ENCODE measurements around the gene HMBS.

Gene HMBS

DNA sequence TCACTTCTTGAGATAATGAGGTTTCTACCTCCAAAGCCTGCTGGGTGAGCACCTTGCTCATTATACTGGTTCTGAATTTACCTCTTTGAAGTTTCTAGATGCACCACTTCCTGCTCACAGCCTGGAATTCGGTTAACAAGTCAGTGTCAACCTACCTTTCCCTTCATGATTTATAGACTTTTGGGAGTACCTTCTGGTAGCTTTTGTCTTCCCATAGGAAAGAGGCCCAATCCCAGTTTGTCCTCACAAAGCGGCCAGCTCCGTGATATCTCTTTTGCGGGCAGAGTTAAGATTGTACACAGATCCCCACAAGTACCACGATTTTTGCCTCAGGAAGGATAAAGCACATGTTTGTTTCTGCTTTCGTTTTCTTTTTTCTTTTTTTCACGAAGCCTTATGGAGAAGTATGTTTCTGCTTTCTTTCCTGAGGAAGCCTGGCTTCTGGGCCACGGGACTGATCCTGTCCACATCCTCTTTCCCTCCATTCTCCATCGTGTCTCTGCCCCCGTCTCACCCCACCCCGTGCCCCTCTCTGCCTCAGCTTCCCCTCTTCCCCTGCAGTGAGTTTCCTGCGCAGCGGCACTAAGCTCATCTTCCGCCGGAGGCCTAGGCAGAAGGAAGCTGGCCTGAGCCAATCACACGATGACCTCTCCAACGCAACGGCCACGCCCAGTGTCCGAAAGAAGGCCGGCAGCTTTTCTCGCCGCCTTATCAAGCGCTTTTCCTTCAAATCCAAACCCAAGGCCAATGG is 31.0 kb downstream of the HMBS start:
- TF ChIP-seq, protein P1, sequence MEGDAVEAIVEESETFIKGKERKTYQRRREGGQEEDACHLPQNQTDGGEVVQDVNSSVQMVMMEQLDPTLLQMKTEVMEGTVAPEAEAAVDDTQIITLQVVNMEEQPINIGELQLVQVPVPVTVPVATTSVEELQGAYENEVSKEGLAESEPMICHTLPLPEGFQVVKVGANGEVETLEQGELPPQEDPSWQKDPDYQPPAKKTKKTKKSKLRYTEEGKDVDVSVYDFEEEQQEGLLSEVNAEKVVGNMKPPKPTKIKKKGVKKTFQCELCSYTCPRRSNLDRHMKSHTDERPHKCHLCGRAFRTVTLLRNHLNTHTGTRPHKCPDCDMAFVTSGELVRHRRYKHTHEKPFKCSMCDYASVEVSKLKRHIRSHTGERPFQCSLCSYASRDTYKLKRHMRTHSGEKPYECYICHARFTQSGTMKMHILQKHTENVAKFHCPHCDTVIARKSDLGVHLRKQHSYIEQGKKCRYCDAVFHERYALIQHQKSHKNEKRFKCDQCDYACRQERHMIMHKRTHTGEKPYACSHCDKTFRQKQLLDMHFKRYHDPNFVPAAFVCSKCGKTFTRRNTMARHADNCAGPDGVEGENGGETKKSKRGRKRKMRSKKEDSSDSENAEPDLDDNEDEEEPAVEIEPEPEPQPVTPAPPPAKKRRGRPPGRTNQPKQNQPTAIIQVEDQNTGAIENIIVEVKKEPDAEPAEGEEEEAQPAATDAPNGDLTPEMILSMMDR (IDR thresholded peaks at IDR 0.05; ENCODE audit: low read depth, low read length), result no peak
- no peak for DNase-seq
- no peaks in the 10 kb centered on the region for H3K27me3 ChIP-seq
- no peaks in the 10 kb centered on the region for H3K4me1 ChIP-seq
- H3K36me3 ChIP-seq, result peaks cover 31% of the 10 kb centered on the region
- H3K9me3 ChIP-seq, result no peaks in the 10 kb centered on the region
- no peak overlapping the region for H3K4me3 ChIP-seq (ENCODE audit: low read depth, low read length)

DNA sequence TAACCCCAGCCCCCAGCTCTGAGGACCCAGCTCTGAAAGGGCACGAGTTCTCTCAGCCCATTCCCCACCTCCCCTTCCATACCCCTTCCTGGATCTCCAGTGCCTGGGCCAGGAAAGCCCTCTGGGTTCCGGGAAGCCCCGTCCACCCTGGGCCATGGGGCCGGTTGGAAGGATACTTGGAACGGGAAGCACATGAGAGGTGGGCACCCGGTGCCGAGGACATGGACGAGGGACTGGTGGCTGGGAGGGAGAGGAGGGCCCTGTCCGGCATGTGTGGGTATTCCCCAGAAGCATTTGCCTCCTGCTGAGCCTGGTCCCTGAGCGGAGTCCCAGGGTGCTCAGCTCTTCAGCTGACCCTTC is 31.5 kb downstream of the HMBS start:
- Histone ChIP-seq H3K9me3 (no peaks in the 10 kb centered on the region), H3K36me3 (peaks cover 25% of the 10 kb centered on the region), H3K4me1 (no peaks in the 10 kb centered on the region), H3K27me3 (no peaks in the 10 kb centered on the region), H3K4me3 (ENCODE audit: low read depth, low read length) (no peak overlapping the region)
- TF ChIP-seq, protein P1 (IDR thresholded peaks at IDR 0.05; ENCODE audit: low read depth, low read length), result no peak
- no peak for DNase-seq

DNA sequence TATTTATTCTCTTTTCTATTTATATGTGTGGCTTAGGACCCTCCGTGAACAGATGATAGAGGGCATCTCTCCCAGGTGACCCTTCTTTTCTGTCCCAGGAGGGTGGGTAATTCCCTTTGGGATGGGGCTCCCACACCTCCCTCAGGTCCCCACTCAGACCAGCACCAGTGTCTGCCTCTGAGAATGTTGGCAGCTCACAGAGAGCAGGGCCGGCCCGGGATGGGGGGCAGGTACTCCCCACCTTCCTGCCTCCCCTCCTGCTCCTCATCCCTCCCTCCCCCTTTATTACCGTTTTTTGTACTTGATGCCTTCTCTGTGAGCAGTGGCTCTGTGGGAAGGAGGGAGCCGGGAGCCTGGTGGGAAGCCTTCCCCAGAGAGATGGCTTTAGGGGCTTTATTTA is 31.9 kb downstream of the HMBS start:
- Histone ChIP-seq H3K36me3 (peaks cover 21% of the 10 kb centered on the region), H3K9me3 (no peaks in the 10 kb centered on the region), H3K4me1 (no peaks in the 10 kb centered on the region), H3K4me3 (ENCODE audit: low read depth, low read length) (no peak overlapping the region), H3K27me3 (no peaks in the 10 kb centered on the region)
- TF ChIP-seq, protein P1 (IDR thresholded peaks at IDR 0.05; ENCODE audit: low read depth, low read length), result no peak
- no peak for DNase-seq

DNA sequence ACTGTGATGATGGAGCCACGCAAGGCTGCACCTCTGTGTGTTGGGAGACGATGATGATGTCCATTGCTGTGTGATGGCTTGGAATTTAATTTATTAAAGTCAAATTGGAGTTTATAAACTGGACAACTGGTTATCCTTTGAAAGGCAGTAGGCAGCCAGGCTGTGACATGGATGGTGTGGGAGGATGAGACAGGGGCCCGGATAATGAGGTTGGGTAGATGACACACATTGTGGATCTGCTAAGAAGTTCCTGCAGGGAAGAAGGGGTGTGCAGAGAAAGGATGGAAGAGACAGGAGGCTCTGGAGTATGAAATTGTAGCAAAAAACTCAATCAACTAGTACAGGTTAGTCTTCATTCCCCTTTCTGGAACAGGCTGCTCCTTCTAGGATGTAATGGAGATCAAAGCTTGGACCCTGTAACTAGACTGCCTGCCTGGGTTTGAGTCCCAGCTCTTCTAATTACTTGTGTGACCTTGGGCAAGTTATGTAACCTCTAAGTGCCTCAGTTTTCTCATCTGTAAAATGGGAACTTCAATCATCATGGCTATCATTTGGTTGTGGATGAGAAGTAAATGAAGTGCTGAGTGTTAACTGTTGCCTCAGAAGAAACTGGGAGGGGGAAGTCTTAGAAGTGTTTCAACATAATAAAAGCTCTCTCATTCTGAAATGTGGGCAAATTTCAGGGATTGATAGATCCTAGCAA is 32.5 kb downstream of the HMBS start:
- no peaks in the 10 kb centered on the region for H3K4me1 ChIP-seq
- H3K9me3 ChIP-seq, result no peaks in the 10 kb centered on the region
- peaks cover 17% of the 10 kb centered on the region for H3K36me3 ChIP-seq
- H3K4me3 ChIP-seq (ENCODE audit: low read depth, low read length), result no peak overlapping the region
- no peak for DNase-seq
- TF ChIP-seq, protein P1 (IDR thresholded peaks at IDR 0.05; ENCODE audit: low read depth, low read length), result no peak
- H3K27me3 ChIP-seq, result no peaks in the 10 kb centered on the region

DNA sequence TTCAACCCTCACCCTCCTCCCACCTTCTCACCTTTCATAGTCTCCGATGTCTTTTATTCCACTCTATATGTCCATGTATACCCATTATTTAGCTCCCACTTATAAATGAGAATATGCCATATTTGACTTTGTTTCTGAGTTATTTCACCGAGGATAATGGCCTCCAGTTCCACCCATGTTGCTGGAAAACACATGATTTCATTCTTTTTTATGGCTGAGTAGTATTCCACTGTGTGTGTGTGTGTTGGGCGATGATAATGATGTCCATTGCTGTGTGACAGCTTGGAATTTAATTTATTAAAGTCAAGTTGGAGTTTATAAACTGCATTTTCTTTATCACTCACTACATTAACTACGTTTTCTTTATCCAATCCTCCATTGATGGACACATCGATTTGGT is 33.5 kb downstream of the HMBS start:
- TF ChIP-seq, protein P1 (IDR thresholded peaks at IDR 0.05; ENCODE audit: low read depth, low read length), result no peak
- no peaks in the 10 kb centered on the region for H3K9me3 ChIP-seq
- H3K4me3 ChIP-seq (ENCODE audit: low read depth, low read length), result no peak overlapping the region
- peaks cover 11% of the 10 kb centered on the region for H3K36me3 ChIP-seq
- H3K4me1 ChIP-seq, result no peaks in the 10 kb centered on the region
- DNase-seq, result no peak
- H3K27me3 ChIP-seq, result no peaks in the 10 kb centered on the region

DNA sequence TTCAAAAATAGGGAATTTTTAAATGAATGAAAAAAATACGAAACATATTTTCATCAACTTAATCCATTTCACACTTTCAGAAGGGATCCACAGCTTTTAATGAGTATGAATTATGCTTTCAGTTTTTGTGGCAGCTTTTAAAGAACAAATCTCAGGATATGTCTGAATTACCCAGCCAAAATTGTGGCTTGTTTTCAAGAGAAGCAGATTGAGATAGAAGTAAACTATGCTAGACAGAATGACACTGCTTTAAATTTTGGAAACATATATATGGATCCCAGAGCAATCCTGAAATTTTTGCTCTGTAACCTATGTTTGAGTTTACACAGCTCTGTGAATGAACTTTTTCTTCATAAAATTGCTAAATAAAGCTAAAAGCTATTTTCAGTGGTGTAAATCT is 34.3 kb downstream of the HMBS start:
- Histone ChIP-seq H3K27me3 (no peaks in the 10 kb centered on the region), H3K9me3 (no peaks in the 10 kb centered on the region), H3K36me3 (peaks cover 9% of the 10 kb centered on the region), H3K4me3 (ENCODE audit: low read depth, low read length) (no peak overlapping the region), H3K4me1 (no peaks in the 10 kb centered on the region)
- DNase-seq, result no peak
- TF ChIP-seq, protein P1 (IDR thresholded peaks at IDR 0.05; ENCODE audit: low read depth, low read length), result no peak
